GM19467 (cell line): ENCODE data around the gene PLEKHM1.
A peak's percentile ranks its signal among the peaks of the same experiment; 100 is the strongest.
"Not testable (repeated sequence)": the region's sequence is repeated elsewhere in the genome, so short reads cannot be mapped to it uniquely, and the experiment has no call there.

ENCODE experiments used
- ATAC-seq: cut with Tn5 transposase; IDR thresholded peaks from one replicate; pipeline ENCODE4 v1.9.1; 2021; ENCODE audit warnings: mild to moderate bottlenecking, moderate library complexity; ENCODE audit not compliant: unreplicated experiment

Gene PLEKHM1

DNA sequence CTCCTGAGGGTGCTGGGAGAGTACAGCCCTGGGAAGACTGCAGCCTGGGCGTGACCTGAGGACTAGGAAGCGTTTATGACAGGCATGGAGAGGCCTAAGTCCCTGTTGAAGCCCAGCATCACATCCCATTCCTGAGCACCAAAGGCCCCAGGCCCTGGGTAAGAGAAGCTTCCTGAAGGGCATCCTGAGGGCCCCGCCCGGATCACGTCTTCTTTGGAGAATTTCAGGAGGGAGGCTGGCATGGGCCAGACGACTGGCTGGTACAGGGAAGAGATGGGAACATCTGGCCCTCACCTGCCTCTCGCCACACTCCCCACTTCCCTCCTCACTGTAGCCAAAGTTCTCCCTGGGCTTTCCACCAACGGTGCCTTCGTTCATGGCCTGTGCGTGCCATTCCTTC lies 46.2 kb downstream of the PLEKHM1 start:
- ATAC-seq: not testable (repeated sequence)

GRCh38 chr17:45443371-45444260 lies 46.9 kb downstream of the PLEKHM1 start:
- ATAC-seq: not testable (repeated sequence)

GRCh38 chr17:45441526-45442310 lies 48.8 kb downstream of the PLEKHM1 start:
- ATAC-seq: no peak

DNA sequence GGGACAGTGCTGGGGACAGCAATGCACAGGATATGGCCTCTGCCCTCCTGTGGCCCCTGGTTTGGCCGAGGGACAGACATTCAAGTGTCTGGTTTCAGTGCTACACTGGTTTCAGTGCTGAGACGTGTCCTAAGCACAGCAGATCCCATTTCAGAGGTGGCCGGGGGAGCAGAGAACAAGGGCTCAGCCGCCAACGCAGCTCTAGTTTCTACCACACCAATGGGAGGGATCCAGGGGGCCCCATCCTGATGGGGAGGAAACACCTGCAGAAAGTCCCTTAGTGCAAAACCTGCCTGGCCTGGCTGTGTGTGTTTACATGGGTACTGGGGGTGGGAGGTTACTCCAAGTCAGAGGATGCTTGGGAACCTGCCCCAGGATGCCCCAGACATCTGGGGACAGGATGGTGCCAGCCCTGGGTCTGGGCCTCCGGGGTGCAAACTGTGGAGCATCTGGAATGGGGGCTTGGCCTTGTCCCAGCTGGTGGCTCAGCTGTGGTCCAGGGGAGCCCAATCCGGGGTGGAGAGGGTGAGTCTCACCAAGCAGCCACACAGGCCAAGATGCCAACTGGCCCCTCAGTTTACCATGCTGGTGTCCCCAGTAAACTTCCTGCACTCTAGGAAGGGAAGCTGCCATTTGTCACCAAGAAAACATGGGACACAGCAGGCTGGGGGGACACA lies 49.5 kb downstream of the PLEKHM1 start:
- ATAC-seq: peak; percentile 69

- ATAC-seq: no peak
Measured at GRCh38 chr17:45440161-45440778, 50.3 kb downstream of the PLEKHM1 start.

- ATAC-seq: no peak
Measured at GRCh38 chr17:45438931-45439610, 51.5 kb downstream of the PLEKHM1 start.

DNA sequence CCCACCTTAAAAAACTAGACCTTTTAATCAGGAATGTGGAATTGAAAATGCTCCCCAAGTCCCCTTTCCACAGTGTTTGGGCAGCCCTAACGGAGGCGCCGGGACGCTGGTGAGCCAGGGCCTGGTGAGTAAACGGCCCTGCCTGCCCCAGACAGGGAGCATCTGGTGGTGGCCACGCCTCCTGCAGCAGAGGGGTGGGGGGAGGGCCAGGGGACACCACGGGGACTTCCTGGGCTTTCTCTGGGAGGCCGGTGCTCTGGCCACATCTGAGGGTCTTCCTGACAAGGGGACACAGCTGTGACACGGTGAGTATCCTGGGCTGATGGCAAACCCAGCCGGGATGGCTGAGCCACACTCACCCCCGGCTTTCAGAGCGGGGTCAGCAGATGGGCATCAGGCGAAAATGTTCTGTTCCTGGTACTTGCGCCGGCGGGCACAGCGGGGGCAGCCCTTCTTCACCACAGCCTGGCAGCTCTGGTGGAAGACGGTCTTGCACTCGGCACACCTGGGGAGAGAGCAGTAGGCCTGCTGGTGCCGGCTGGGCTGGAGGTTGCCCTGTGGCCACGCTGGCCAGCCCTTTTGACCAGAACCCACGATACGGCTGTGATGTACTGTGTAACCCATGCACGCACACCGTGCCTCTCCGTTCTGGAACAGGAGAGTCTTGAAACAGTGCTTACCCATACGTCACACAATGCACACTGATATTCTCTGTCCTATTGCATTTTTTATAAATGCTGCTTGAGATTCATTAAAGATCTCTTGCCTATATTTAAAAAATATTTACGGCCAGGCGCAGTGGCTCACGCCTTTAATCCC lies 52.8 kb downstream of the PLEKHM1 start:
- no peak for ATAC-seq

- ATAC-seq: no peak
Measured at GRCh38 chr17:45436625-45437464, 53.7 kb downstream of the PLEKHM1 start.

DNA sequence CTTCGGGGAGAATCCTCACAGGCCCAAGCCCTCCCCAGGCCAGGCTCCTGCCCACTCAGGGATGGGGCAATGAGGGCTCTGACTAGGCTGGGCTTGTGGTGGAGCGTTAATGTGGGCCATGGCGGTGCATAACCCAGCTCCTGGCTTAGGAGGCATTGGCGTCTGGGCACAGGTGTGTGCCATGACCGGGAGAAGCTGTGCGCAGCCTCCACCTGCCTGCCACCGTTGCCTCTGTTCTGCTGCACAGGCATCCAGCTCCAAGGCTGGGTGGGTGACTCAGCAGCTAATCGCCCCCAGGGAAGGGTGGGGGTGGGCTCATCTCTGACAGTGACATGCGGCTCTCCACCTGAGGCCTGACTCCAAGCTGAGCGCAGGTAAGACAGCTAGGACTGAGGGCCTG lies 54.4 kb downstream of the PLEKHM1 start:
- no peak for ATAC-seq

DNA sequence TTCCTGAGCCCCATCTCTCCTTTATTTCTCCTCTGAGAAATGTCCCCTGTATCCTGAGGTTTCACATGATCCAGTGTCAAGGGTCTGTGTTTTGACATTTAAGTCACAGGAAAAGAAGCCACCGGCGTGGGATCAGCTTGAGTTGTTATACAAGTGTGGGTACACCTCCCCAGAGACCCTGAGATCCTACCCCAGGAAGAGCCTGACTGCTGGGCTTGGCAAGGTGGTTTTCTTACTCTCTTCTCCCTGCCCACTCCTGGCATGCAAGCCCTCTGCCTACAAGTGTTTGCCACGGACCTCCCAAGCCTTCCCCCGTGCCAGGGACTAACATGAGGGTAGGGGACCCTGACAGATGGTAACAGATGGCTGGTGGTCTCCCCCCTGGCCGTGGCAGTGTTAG lies 55.0 kb downstream of the PLEKHM1 start:
- no peak for ATAC-seq

GRCh38 chr17:45433159-45433535 lies 57.4 kb downstream of the PLEKHM1 start:
- no peak for ATAC-seq

DNA sequence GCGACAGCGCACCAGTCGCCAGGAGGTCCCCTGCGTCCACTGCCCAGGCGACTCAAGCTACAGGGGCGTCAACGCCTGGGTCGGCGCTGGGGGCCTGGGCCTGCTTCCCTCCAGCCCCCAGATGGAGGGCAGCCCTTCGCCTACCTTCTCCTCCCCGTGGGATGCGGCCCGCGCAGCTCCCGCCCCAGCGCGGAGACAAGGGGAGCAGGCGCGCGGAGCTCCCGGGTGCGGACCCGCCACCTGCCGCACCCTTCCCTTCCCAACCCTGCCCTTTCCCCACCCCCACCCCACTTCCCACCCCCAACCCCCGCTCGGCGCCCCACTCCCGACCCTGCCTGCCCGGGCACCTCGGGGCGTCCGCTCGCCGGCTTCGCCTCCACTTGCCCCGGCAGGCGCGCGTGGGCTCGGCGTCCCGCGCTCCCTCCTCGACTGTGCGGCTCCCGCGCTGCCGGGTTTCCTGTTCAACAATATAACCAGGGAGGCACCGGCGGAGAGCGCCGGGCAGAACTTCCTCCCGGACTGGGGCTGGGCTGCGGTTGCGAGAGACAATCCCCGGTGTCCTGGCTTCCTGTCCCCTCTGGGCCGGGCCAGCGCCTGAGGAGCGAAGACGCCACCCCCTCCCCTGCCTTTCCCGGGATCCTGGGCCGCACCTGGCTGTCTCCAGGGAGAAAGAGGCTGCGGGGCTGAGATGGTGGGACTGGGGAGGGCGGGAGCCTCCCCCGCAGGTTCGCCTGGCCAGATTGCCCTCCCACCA lies 57.9 kb downstream of the PLEKHM1 start, which contains the start of gene ARHGAP27:
TSS of gene ARHGAP27 (minus strand) at position 466 of the 754 bp plus-strand sequence. CDS start 2,591 bp downstream, outside the sequence.
- ATAC-seq: no peak

- peak; percentile 49 for ATAC-seq
Measured at GRCh38 chr17:45431531-45432404, 58.8 kb downstream of the PLEKHM1 start.

GRCh38 chr17:45430738-45431530 lies 59.6 kb downstream of the PLEKHM1 start:
- no peak for ATAC-seq

GRCh38 chr17:45430006-45430737 lies 60.3 kb downstream of the PLEKHM1 start:
- no peak for ATAC-seq
